GM12801 (cell line): ENCODE data around the gene NCAPH2.

Experiments used
- CTCF ChIP-seq: IDR thresholded peaks from one replicate; pipeline ENCODE4 v1.5.1; 2011; ENCODE audit warnings: control low read depth; ENCODE audit not compliant: insufficient read length; ENCODE audit errors: extremely low read depth

Gene NCAPH2

GRCh38 chr22:50528682-50529415 is 20.8 kb downstream of the NCAPH2 start:
- no peak for TF ChIP-seq CTCF

GRCh38 chr22:50529416-50529896 is 21.4 kb downstream of the NCAPH2 start:
- no peak for TF ChIP-seq CTCF

DNA sequence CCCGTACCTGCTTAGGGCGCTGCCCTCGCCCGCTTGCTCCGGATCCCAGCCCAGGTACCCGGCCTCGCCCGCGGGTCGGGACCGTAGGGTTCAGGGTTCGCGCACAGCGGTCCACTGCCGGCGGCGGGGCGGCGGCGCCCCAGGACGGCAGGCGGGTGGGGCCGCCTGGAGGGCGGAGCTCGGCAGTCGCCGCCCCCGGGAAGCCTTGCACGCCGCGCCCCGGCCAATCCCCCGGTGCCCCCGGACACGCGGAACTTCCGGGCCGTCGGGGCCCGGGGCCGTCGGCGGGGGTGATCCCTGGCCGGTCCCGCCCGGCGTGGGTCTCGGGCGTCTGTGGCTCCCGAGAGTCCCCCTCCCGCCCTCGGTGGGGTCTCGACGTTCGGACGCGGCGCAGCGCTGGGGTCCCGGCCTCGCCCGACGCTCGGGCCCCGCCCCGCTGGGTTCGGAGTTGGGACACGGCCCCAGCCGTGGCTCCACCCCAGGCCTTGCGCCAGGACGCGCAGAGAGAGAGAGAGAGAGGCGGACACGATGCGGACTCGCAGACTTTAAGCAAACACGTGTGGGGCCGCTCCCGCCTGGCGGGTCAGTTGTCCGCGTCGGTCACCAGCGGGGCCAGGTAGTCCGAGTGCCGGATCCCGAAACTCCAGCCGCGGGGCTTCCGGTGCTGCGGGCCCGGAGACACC is 22.0 kb downstream of the NCAPH2 start, which contains the start of gene TYMP:
TYMP (minus strand) TSS at position 116 of the 683 bp plus-strand sequence. CDS start 303 bp downstream, outside the sequence.
- TF ChIP-seq CTCF, result no peak

DNA sequence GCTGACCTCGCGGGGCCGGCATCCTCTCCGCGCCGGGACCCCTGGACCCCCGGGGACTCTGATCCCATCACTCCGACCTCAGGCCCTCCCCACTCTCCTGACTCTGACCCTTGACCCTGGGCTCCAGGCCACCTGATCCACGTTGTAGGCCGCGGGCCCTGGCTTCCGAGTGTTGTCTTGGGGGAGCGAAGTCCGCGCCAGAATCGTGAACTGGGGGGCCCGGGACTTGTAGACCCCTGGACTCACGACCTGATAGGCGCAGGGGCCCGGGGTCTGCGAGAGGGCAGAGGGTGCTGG is 22.5 kb downstream of the NCAPH2 start:
- TF ChIP-seq CTCF, result no peak

DNA sequence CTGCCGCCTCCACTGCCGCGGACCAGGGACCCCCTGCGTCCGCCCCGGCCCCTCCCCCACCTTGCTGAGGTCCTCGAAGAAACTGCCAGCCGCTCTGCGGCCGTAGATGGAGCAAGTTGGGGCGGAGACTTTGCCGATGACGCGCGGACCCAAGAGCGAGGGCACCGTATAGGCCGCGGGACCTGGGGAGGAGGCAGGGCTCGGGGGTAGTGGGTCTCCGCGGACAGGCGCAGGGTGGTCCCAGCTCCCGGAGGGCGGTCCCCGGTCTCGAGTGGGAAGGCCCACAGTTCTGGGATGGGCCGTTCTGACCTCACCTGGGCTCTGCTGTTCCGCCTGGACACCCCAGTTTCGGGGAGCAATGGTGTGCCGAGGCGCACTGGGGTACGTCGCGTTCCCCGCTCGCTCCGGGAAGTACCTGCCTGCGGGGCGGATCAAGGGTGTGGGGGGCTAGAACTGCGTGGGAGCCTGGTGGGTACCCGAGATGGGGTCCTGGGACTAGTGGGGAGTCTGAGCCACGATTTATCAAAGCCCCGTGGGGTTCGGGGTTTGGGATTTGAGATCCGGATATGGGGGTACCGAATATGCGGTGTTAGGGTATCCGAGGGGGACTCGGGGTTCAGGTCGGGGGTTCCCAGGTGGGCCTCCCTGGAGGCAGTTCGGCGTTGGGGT is 23.0 kb downstream of the NCAPH2 start:
- no peak for TF ChIP-seq CTCF

DNA sequence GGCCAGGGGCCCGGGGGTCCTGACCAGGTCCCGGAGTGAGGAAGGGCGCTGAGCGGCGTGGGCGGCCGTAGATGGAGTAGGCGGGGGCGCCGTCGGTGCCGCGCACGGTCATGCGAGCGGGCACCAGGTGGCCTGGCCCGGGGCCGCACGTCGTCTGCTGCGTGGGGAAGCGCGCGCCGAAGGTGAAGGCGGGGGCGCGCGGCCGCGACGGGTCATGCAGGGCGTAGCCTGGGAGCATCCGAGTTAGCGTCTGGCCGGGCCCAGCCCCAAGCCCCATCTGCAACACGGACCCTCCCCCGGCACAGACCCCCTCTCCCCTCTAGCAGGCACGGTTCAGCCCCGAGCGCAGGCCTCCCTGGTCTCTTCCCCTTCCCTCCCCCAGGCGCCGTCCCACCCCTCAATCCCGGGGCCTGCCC is 23.5 kb downstream of the NCAPH2 start:
- TF ChIP-seq CTCF, result no peak

DNA sequence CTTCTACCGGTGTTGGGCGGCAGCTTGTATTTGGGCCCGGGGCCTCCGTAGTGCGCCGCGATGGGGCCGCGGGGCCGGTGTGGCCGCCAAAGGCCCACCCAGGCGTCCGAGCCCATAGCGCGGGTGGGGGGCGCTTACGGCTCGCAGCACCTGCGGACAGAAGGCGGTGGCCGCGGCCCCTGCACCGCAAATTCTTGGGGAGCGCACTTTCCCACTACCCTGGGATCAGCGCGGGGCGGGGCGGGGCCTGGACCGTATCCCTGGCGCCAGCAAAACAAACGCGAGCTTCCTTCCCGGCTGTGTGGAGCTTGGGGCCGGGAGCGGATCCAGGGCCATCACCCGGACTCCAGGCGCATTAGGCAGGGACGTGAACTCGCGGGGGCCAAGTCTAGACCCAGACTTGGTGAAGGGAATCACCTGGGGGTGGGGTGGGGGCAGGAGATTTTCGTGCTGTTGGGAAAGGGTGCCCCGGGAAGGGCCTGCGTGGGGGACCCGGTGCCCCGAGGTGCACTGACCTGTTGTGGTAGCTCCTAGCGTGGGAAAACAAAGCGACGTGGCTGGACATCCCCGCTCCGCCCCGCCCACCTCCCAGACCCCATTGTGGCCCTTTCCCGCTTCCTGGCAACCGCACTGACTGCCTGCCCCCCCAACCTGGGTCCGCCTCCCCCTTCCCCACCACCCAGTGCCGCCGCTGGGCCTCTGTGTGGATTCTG is 24.1 kb downstream of the NCAPH2 start:
- TF ChIP-seq CTCF, result no peak
